Measurements from ENCODE around the gene DHRS3.

Gene DHRS3

GRCh38 chr1:12615865-12616708 is 1.9 kb downstream of the DHRS3 start:
- no peak for DNase-seq

- no peak for DNase-seq
Observed at GRCh38 chr1:12615159-12615864, 2.7 kb downstream of the DHRS3 start.

GRCh38 chr1:12614402-12615158 is 3.4 kb downstream of the DHRS3 start:
- DNase-seq = no peak

- no peak for DNase-seq
Observed at GRCh38 chr1:12613180-12613579, 4.8 kb downstream of the DHRS3 start.

- no peak for DNase-seq
Observed at GRCh38 chr1:12610941-12611340, 7.1 kb downstream of the DHRS3 start.

- no peak for DNase-seq
Observed at GRCh38 chr1:12610305-12610935, 7.6 kb downstream of the DHRS3 start.

- DNase-seq = no peak
Observed at GRCh38 chr1:12609469-12610003, 8.5 kb downstream of the DHRS3 start.

GRCh38 chr1:12608311-12608957 is 9.6 kb downstream of the DHRS3 start:
- no peak for DNase-seq

GRCh38 chr1:12607263-12607662 is 10.7 kb downstream of the DHRS3 start:
- no peak for DNase-seq

GRCh38 chr1:12604986-12605385 is 13.0 kb downstream of the DHRS3 start:
- DNase-seq = no peak

- DNase-seq = no peak
Observed at GRCh38 chr1:12604114-12604874, 13.7 kb downstream of the DHRS3 start.

GRCh38 chr1:12603224-12603623 is 14.8 kb downstream of the DHRS3 start:
- DNase-seq = no peak

GRCh38 chr1:12602659-12603024 is 15.4 kb downstream of the DHRS3 start:
- DNase-seq = no peak

GRCh38 chr1:12601700-12602658 is 16.0 kb downstream of the DHRS3 start:
- DNase-seq = no peak

- no peak for DNase-seq
Observed at GRCh38 chr1:12600880-12601633, 17.0 kb downstream of the DHRS3 start.

GRCh38 chr1:12600335-12600734 is 17.7 kb downstream of the DHRS3 start:
- DNase-seq = no peak

- no peak for DNase-seq
Observed at GRCh38 chr1:12599657-12600056, 18.4 kb downstream of the DHRS3 start.

GRCh38 chr1:12598974-12599373 is 19.0 kb downstream of the DHRS3 start:
- no peak for DNase-seq

GRCh38 chr1:12597792-12598191 is 20.2 kb downstream of the DHRS3 start:
- DNase-seq = no peak

All from DMS153 (cell line).